IMR-90 (cell line): ENCODE measurements around the gene POLR2F.

ENCODE experiments used
- BHLHE40 ChIP-seq: fragments of 150-350 bp; IDR thresholded peaks from 2 replicates; pipeline ENCODE4 v1.6.1; 2016; ENCODE audit warnings: mild to moderate bottlenecking, low read depth, low read length
- CEBPB ChIP-seq: IDR thresholded peaks from 2 replicates; pipeline ENCODE4 v1.6.1; 2012; ENCODE audit warnings: low read depth, low read length, improper control_type of control experiment
- CHD1 ChIP-seq: IDR thresholded peaks from 2 replicates; pipeline ENCODE4 v1.6.1; 2012; ENCODE audit warnings: low read depth, low read length, improper control_type of control experiment
- CTCF ChIP-seq: conservative IDR thresholded peaks from 2 replicates; pipeline ENCODE4 v1.5.1; 2012; ENCODE audit warnings: mild to moderate bottlenecking, low read depth, low read length, improper control_type of control experiment
- FOS ChIP-seq: fragments of 150-350 bp; IDR thresholded peaks from 2 replicates; pipeline ENCODE4 v1.6.1; 2016; ENCODE audit warnings: low read depth, low read length
- MAFK ChIP-seq: IDR thresholded peaks from 2 replicates; pipeline ENCODE4 v1.6.1; 2012; ENCODE audit warnings: low read depth, low read length, improper control_type of control experiment
- MAZ ChIP-seq: IDR thresholded peaks from 2 replicates; pipeline ENCODE4 v1.6.1; 2012; ENCODE audit warnings: low read depth, mild to moderate bottlenecking, low read length, improper control_type of control experiment, moderate library complexity, borderline replicate concordance
- MXI1 ChIP-seq: IDR thresholded peaks from 2 replicates; pipeline ENCODE4 v1.6.1; 2012; ENCODE audit warnings: low read depth, mild to moderate bottlenecking, low read length, moderate library complexity, borderline replicate concordance
- POLR2A ChIP-seq: IDR thresholded peaks from 2 replicates; pipeline ENCODE4 v1.6.1; 2012; ENCODE audit warnings: mild to moderate bottlenecking, low read depth, low read length
- RAD21 ChIP-seq: IDR thresholded peaks from 2 replicates; pipeline ENCODE4 v1.6.1; 2012; ENCODE audit warnings: low read length, improper control_type of control experiment
- RCOR1 ChIP-seq: IDR thresholded peaks from 2 replicates; pipeline ENCODE4 v1.6.1; 2012; ENCODE audit warnings: mild to moderate bottlenecking, low read length, improper control_type of control experiment; ENCODE audit not compliant: insufficient replicate concordance
- RFX5 ChIP-seq: IDR thresholded peaks from 2 replicates; pipeline ENCODE4 v1.8.0; 2012; ENCODE audit warnings: low read depth, mild to moderate bottlenecking, low read length, moderate library complexity
- SMC3 ChIP-seq: fragments of 150-350 bp; IDR thresholded peaks from 2 replicates; pipeline ENCODE4 v1.6.1; 2016; ENCODE audit warnings: low read depth, mild to moderate bottlenecking, antibody characterized with exemption, low read length, moderate library complexity
- USF2 ChIP-seq: fragments of 150-350 bp; IDR thresholded peaks from 2 replicates; pipeline ENCODE4 v1.6.1; 2017; ENCODE audit warnings: mild to moderate bottlenecking, antibody characterized with exemption, low read length, low read depth

- TF ChIP-seq USF2 (no peak), CTCF (no peak), SMC3 (no peak), CEBPB (no peak), MAFK (no peak), RAD21 (no peak), CHD1 (no peak), POLR2A (no peak), MXI1 (no peak), MAZ (no peak), FOS (no peak), RFX5 (no peak), RCOR1 (no peak), BHLHE40 (no peak)
These were observed 36.8 kb downstream of the POLR2F start for GRCh38 chr22:37990301-37990700.
